NOMO-1 (cell line): Measurements from ENCODE around the gene TRIM47.
A peak's percentile ranks its signal among the peaks of the same experiment; 100 is the strongest.

Experiments used
- DNase-seq, 2 experiments: peaks; one replicate each; lab custom pipeline; 2025; ENCODE audit not compliant: unreplicated experiment in 2 of 2; lab: John Stamatoyannopoulos, UW

Gene TRIM47

DNA sequence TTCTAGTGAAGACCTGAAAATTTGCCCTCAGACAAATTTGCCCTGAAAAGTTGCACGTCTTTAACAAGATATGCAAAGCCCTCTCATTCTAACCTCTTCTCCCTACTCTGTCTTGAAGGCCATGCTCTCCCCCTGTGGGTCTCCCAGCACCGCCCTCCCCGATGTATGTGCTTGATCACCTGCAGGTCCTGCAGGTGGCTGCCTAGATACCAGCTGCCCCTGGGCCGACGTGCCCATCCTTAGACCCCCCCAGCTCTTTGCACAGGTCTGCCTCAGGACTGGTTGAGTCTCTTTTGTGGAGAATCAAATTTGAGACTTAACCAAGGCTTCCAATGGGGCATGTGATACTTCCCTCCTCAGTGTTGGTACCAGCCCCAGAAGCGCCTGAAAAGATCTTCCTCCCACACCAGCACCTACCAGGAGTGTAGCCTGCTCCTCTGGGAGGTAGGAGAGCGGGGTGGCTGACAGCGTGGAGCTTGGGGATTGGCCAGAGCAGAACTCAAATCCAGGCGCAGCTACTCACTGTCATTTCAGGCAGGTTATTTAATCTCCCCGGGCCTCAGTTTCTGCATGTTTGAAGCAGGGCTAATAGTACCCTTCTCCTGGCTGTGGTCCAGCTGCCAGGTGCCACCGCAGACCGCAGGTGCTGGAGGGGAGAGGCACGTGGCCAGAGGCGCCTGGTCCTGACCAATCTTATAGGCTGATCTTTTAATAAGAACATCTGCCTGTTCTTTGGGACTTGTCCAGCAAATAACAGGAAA lies 30.9 kb upstream of the TRIM47 start:
- no peak for DNase-seq

- DNase-seq, result no peak
These were observed 29.8 kb upstream of the TRIM47 start for GRCh38 chr17:75908201-75908600.

- DNase-seq, result no peak
These were observed 27.9 kb upstream of the TRIM47 start for GRCh38 chr17:75906143-75906884.

DNA sequence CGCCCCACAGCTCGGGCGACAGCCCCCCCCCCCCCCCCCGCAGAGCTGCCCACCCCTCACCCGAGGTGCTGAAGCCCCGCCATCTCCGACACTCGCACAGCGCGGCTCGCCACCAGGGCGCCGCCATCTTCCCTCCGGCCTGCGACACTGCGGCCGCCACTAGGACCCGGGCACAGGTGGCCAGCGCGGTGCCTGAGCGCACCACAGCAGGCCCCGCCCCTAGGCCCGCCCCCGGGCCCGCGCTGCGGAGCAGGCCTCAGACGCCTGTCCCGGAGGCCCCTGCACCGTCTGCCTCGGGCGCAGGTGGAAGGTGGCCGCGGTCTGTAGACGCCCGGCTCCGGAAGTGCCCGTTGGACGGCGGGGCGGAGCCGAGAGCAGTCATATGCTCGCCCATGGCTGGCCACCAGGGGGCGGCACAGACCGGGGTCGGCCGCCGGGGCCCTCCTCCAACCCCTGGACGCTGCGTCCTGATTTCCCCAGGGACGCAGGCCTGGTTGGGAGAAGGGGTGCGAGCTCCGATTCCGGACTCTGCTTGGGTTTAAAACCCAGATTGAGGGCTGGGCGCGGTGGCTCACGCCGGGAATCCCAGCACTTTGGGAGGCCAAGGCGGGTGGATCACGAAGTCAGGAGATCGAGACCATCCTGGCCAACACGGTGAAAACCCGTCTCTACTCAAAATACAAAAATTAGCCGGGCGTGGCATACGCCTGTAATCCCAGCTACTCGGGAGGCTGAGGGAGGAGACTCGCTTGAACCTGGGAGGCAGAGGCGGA lies 26.6 kb upstream of the TRIM47 start, which contains the start of gene MRPL38:
MRPL38 (minus strand) TSS at position 136 of the 773 bp plus-strand sequence; CDS start at position 127, 9 bp downstream.
- DNase-seq, result peak; percentile 96

GRCh38 chr17:75902406-75902805 lies 24.0 kb upstream of the TRIM47 start:
- no peak for DNase-seq

GRCh38 chr17:75901727-75902126 lies 23.3 kb upstream of the TRIM47 start:
- DNase-seq, result no peak

- no peak for DNase-seq
These were observed 22.5 kb upstream of the TRIM47 start for GRCh38 chr17:75900691-75901533.

GRCh38 chr17:75899767-75900468 lies 21.5 kb upstream of the TRIM47 start:
- no peak for DNase-seq

DNA sequence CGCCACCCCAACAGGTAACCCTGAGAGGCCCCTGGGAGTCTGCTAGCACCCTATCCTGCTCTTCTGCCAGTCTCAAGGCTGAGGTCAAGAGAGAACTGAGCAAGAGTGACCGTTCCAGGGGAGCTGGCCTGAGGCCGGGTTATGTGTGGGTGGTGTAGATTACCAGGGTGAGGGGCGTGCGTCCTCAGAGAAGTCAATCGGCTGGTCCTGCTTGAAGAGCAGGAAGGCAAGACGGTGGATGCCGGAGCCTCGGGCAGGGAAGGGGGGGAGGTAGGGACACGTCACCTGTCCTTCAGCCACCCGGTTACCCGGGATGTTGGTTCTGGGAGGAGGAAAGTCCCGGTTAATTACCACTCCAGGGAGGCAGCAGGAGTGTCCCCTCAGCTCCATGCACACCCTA lies 21.0 kb upstream of the TRIM47 start:
- no peak for DNase-seq

DNA sequence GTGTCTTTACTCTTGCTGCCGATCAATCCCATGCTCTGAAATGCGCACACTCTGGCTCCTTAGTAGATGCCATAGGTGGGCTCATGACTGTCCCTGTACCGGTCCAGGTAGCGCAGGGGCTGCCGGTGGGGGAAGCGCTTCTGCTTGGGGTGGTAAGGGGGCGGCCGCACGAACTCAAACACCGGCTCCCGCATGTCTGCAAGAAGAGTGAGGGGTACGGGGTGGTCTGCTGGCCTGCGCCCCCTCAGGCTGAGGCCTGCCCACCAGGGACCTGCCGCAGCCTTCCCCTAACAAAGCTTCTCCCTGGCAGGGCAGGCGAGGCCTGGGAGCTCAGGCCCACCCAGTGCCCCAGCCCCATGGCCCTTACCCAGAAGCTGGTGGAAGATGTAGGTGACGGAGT lies 20.4 kb upstream of the TRIM47 start:
- DNase-seq, result no peak

DNA sequence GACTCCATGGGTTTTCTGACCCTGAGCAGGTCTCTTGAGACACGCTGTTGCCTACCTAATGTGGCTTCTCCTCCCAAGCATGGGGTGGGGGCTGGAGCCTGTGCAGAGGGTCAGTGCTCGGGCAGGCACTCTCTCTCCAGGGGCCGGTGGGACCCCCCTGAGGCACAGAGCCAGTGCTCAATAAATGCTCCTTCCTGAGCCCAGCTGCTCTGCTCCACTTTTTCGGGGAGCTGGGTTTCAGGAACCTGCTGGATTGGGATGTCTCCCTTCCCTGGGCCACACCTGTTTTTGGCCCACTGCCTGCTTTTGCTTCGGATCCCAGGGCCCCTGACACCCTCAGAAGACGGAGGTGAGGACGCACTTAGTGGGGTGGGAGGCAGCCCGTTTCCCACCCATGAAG lies 19.7 kb upstream of the TRIM47 start:
- DNase-seq, result no peak

- no peak for DNase-seq
These were observed 19.0 kb upstream of the TRIM47 start for GRCh38 chr17:75897160-75898019.

- DNase-seq, result peak; percentile 52 to 77
These were observed 18.2 kb upstream of the TRIM47 start, which contains the start of gene TRIM65 for GRCh38 chr17:75896415-75897159. Gene TRIM65, minus strand, starts transcription at chr17:75896951. Its CDS starts 14 bp downstream, at chr17:75896937.

DNA sequence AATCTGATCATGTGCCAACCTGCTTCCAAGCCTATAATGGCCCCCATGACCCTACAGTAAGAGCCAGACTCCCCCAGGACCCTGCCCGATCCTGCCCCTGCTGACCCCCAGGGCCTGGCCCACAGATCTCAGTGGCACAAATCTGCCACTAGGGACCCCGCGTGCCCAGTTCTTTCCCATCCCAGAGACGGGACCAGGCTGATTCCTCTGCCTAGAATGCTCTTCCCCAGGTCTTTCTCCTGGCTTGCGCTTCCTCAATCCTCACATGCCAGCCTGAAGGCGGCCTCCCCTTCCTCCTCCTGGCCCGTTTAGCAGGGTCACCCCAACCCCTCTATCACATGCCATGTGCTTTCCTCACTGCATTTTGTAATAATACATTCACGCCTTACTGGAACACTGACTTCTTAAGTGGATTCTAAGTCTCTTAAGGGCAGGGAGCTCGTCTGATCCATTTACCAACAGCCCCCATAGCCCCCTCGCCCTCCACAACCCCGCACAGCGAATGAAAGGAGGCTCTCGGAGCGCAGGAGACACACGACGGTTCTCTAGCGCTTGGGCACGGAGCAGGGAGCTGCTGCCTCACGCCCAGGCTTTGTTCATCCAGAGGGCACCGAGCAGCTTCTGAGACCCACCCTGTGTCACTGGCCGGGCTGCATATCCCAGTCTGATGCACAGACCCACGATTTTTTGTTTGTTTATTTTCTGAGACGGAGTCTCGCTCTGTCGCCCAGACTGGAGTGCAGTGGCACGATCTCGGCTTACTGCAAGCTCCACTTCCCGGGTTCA lies 17.2 kb upstream of the TRIM47 start:
- no peak for DNase-seq

DNA sequence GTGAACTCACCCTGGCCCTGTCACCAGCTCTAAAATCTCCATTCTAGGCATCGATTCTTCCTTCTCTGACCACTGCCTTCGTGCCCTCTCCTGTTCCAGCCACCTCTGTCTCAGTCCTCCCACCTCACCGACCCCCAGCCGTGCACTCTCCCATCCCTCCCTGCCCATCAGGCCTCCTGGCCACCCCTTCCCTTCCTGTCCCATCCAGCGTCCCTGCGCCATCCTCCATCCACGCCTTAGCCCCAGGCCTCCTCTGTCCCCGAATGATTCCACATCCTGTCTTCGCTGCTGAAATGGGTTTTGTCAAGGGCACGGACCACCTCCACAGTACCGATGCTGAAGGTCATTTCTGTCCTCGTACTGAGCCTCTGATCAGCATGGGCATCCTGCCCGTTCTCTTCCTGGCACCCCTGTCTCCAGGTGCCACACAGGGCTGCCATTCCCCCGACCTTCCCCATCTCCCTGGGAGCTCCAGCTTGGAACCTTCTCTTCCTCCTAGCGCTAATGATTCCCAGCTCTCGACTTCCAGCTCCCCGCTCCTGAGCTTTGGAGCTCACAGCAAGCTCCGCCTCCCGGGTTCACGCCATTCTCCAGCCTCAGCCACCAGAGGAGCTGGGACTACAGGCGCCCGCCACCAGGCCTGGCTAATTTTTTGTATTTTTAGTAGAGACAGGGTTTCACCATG lies 15.8 kb upstream of the TRIM47 start:
- DNase-seq, result no peak

DNA sequence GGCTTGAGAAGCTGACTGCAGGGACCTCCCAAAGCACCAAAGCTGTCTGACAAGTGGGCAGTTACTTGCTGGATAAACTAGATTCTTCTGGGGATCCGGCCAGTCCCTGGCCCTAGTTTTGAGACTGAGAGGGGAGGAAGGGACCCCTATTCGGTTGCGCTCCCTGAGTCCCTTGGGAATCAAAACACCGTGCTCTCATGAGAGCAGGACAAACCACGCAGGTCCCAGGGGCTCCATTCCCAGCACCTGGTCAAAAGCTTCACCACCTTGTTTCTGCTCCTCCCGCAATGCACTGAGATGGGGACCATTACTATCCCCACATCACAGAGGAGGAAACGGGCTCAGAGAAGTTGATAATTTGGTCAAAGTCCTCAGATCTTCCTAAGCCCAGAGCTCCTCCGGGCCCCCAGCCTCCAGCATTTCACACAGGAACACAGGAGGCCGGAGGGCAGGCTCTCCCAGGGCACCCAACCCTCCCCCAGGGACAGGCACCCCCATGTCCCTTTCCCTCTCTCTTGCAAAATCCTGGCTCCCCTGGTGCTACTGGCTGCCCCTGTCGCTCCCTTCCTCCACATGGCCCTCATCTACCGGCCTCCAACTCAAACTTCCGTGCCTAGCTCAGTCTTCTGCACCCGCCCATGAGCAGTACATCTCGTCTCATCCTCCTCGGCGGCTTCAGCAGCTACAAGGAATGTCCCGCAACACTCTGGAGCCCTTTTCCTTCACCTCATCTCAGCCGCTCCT lies 15.1 kb upstream of the TRIM47 start:
- DNase-seq, result no peak
